Left colon (tissue), 2 donors: Measurements from ENCODE around the gene ANKS1B. TPM values are rescaled to one million over a fixed set of nuclear protein-coding genes. Genes with fewer than 3 reads are reported as not detected.
A peak's percentile ranks its signal among the peaks of the same experiment; 100 is the strongest.

Experiments
- ATAC-seq: fragments of 200-7000 bp; cut with Tn5 transposase; one replicate; pipeline ENCODE4 v1.9.1; 2020; ENCODE audit warnings: mild to moderate bottlenecking, moderate library complexity
- DNase-seq, 2 donors: peaks; one replicate each; pipeline ENCODE4 v3.0.0-alpha.2; 2020
- intact Hi-C, 2 donors: fragments of 100-400 bp; cut with DNase I in 1 of 2; cut with micrococcal nuclease in 1 of 2; formaldehyde crosslinking; loops; one replicate each; pipeline versions ENCODE4 v1.11.2 to v1.14.0; 2022; cut with DNase I, micrococcal nuclease
- total RNA-seq, 2 donors: library from RNA; stranded (reverse); fragmentation: NEBNext Ultra II Directional; extraction: Animal tissue kit (Norgen Biotek cat#: 25700); gene quantifications; one replicate each; pipeline ENCODE4 v1.2.1, GENCODE V29; 2021
- donor health status: DM: no; HTN: no; CAD: no.
- donor health status: DM: yes; HTN: yes; CAD: no.

Gene ANKS1B
- total RNA-seq, 2 donors from 2014 or later, result 1.1 to 4.1 TPM

GRCh38 chr12:99093166-99093565 lies 891.6 kb downstream of the ANKS1B start:
- DNase-seq, result no peak
- intact Hi-C loops, result no loop called here
- ATAC-seq, result no peak

- ATAC-seq, result no peak
- intact Hi-C loops, result no loop called here
- no peak for DNase-seq
Observed at GRCh38 chr12:99092100-99092851, 892.5 kb downstream of the ANKS1B start.

- DNase-seq, result no peak
- intact Hi-C loops, result no loop called here
Observed at GRCh38 chr12:99087278-99087677, 897.5 kb downstream of the ANKS1B start.

GRCh38 chr12:99079811-99080210 lies 904.9 kb downstream of the ANKS1B start:
- intact Hi-C loops, result no loop called here
- DNase-seq (no peak), ATAC-seq (no peak)

More at GRCh38 chr12:99087278-99087677, 897.5 kb downstream of the ANKS1B start:
- ATAC-seq, result no peak

- DNase-seq (no peak), ATAC-seq (no peak)
- intact Hi-C loops, result no loop called here
Observed at GRCh38 chr12:99068993-99069747, 915.6 kb downstream of the ANKS1B start.

GRCh38 chr12:99067171-99067785 lies 917.5 kb downstream of the ANKS1B start:
- ATAC-seq (no peak), DNase-seq (no peak)
- intact Hi-C loops, result no loop called here

- DNase-seq (no peak), ATAC-seq (no peak)
Observed at GRCh38 chr12:99066726-99067125, 918.0 kb downstream of the ANKS1B start.

GRCh38 chr12:99063182-99063581 lies 921.6 kb downstream of the ANKS1B start:
- ATAC-seq (no peak), DNase-seq (no peak)
- intact Hi-C loops, result no loop called here

More at GRCh38 chr12:99066726-99067125, 918.0 kb downstream of the ANKS1B start:
- intact Hi-C loops, result no loop called here

GRCh38 chr12:99059824-99060511 lies 924.8 kb downstream of the ANKS1B start:
- ATAC-seq, result no peak
- DNase-seq, result no peak
- intact Hi-C loops, result no loop called here

GRCh38 chr12:99057670-99058069 lies 927.1 kb downstream of the ANKS1B start:
- intact Hi-C loops, result no loop called here
- DNase-seq, result no peak
- no peak for ATAC-seq

- no peak for ATAC-seq
- intact Hi-C loops, result no loop called here
- DNase-seq, result no peak
Observed at GRCh38 chr12:99056186-99056585, 928.5 kb downstream of the ANKS1B start.

GRCh38 chr12:99055299-99055698 lies 929.4 kb downstream of the ANKS1B start:
- intact Hi-C loops, result no loop called here
- no peak for ATAC-seq
- no peak for DNase-seq

GRCh38 chr12:99054601-99055128 lies 930.1 kb downstream of the ANKS1B start:
- intact Hi-C loops, result no loop called here
- DNase-seq (no peak), ATAC-seq (no peak)

- ATAC-seq (no peak), DNase-seq (no peak)
- intact Hi-C loops, result no loop called here
Observed at GRCh38 chr12:99053616-99054362, 930.9 kb downstream of the ANKS1B start.

GRCh38 chr12:99049774-99050173 lies 935.0 kb downstream of the ANKS1B start:
- intact Hi-C loops, result no loop called here
- no peak for DNase-seq
- no peak for ATAC-seq

- intact Hi-C loops, result no loop called here
- no peak for DNase-seq
- no peak for ATAC-seq
Observed at GRCh38 chr12:99045158-99045557, 939.6 kb downstream of the ANKS1B start.

- DNase-seq, result peak in 1 of 2 donors; percentile 68
- intact Hi-C loops, result no loop called here
- no peak for ATAC-seq
Observed at GRCh38 chr12:99043319-99043914, 941.3 kb downstream of the ANKS1B start.

GRCh38 chr12:99042226-99042625 lies 942.5 kb downstream of the ANKS1B start:
- intact Hi-C loops, result no loop called here
- DNase-seq, result no peak
- ATAC-seq, result no peak
